A549 (cell line): Measurements from ENCODE around the gene TANGO2. TPM values are rescaled to one million over a fixed set of nuclear protein-coding genes. Genes with fewer than 3 reads are reported as not detected.

Source experiments
- ATAC-seq, 2 experiments: fragments of 200-7000 bp in 1 of 2; fragments of >200 bp in 1 of 2; cut with Nextera tagmentation in 1 of 2; cut with Tn5 transposase in 1 of 2; 3 replicates each; pipeline versions ENCODE4 v1.8.0 to v1.9.1; 2018 to 2020; ENCODE audit warnings: mild to moderate bottlenecking in 1 of 2, moderate library complexity in 1 of 2
- CTCF ChIA-PET: fragments of 300-600 bp; sonication (Branson Sonifier 250); formaldehyde crosslinking; extraction: SDS; loops from one replicate; lab custom pipeline; 2021; ENCODE audit warnings: antibody characterized with exemption, inconsistent platforms; lab: Yijun Ruan, JAX
- POLR2A ChIA-PET: fragments of 350-600 bp; formaldehyde crosslinking; extraction: SDS; loops from one replicate; lab custom pipeline; 2021; ENCODE audit warnings: antibody characterized with exemption, inconsistent platforms; lab: Yijun Ruan, JAX
- DNase-seq, 2 experiments: peaks; one replicate each; pipeline versions ENCODE4 v3.0.0 to v3.0.0-alpha.2; 2011 to 2016; ENCODE audit warnings: low read depth in 1 of 2, low spot score in 1 of 2
- FAIRE-seq: peaks from 2 replicates; lab custom pipeline; 2011; peaks lifted over from hg19 to GRCh38; lab: Jason Lieb, UNC
- H3K27ac ChIP-seq, 2 experiments: fragments of >200 bp; sonication (Bioruptor Twin); formaldehyde crosslinking; 3 replicates each; pipeline ENCODE4 v1.5.1; 2016 to 2017
- H3K4me1 ChIP-seq: fragments of >200 bp; sonication (Bioruptor Twin); formaldehyde crosslinking; 3 replicates; pipeline ENCODE4 v1.6.1; 2016
- H3K4me2 ChIP-seq: fragments of >200 bp; sonication (Bioruptor Twin); formaldehyde crosslinking; 3 replicates; pipeline ENCODE4 v1.6.1; 2016
- H3K4me3 ChIP-seq: fragments of >200 bp; sonication (Bioruptor Twin); formaldehyde crosslinking; 3 replicates; pipeline ENCODE4 v1.5.1; 2016
- H3K9me3 ChIP-seq: fragments of >200 bp; sonication (Bioruptor Twin); formaldehyde crosslinking; 3 replicates; pipeline ENCODE4 v1.6.1; 2016
- BHLHE40 ChIP-seq: IDR thresholded peaks from 2 replicates; pipeline ENCODE4 v1.6.1; 2012; ENCODE audit warnings: low read depth, low read length, inconsistent platforms
- CBX8 ChIP-seq: fragments of 200-600 bp; sonication (generic); IDR thresholded peaks from 2 replicates; pipeline ENCODE4 v1.6.1; 2016
- CEBPB ChIP-seq, 2 experiments: fragments of >200 bp in 1 of 2; sonication (Bioruptor Twin) in 1 of 2; formaldehyde crosslinking in 1 of 2; IDR thresholded peaks; 2 replicates each; pipeline ENCODE4 v1.6.1; 2012 to 2016
- CHD4 ChIP-seq: fragments of 200-600 bp; sonication (generic); IDR thresholded peaks from 2 replicates; pipeline ENCODE4 v1.6.1; 2016; ENCODE audit warnings: antibody characterized with exemption, mild to moderate bottlenecking, borderline replicate concordance
- E2F6 ChIP-seq: IDR thresholded peaks from 2 replicates; pipeline ENCODE4 v1.6.1; 2012; ENCODE audit warnings: low read depth, borderline replicate concordance
- EHF ChIP-seq: fragments of 250-450 bp; sonication (Bioruptor Pico); IDR thresholded peaks from 2 replicates; pipeline ENCODE4 v1.5.0; 2020; ENCODE audit warnings: mild to moderate bottlenecking
- EHMT2 ChIP-seq: fragments of 200-600 bp; sonication (generic); IDR thresholded peaks from 2 replicates; pipeline ENCODE4 v1.6.1; 2016; ENCODE audit warnings: antibody characterized with exemption, low read depth, mild to moderate bottlenecking, moderate library complexity
- FOSB ChIP-seq: fragments of 250-450 bp; sonication (Bioruptor Pico); IDR thresholded peaks from 2 replicates; pipeline ENCODE4 v1.5.0; 2020; ENCODE audit warnings: mild to moderate bottlenecking, moderate library complexity
- FOXS1 ChIP-seq: fragments of 250-450 bp; sonication (Bioruptor Pico); IDR thresholded peaks from 2 replicates; pipeline ENCODE4 v1.5.0; 2020; ENCODE audit warnings: mild to moderate bottlenecking, moderate library complexity
- HMGXB4 ChIP-seq: fragments of 250-450 bp; sonication (Bioruptor Pico); IDR thresholded peaks from 2 replicates; pipeline ENCODE4 v1.5.0; 2021; ENCODE audit warnings: mild to moderate bottlenecking, moderate library complexity, borderline replicate concordance
- HOXA7 ChIP-seq: fragments of 250-450 bp; sonication (Bioruptor Pico); IDR thresholded peaks from 2 replicates; pipeline ENCODE4 v1.5.0; 2020; ENCODE audit warnings: mild to moderate bottlenecking, moderate library complexity
- JUNB ChIP-seq: fragments of >200 bp; sonication (Bioruptor Twin); formaldehyde crosslinking; IDR thresholded peaks from 2 replicates; pipeline ENCODE4 v1.6.1; 2016
- KDM1A ChIP-seq: fragments of 200-600 bp; sonication (generic); IDR thresholded peaks from 2 replicates; pipeline ENCODE4 v1.6.1; 2016; ENCODE audit warnings: low read depth, mild to moderate bottlenecking
- MAFK ChIP-seq: fragments of 450-650 bp; IDR thresholded peaks from 2 replicates; pipeline ENCODE4 v1.6.1; 2014; ENCODE audit not compliant: partially characterized antibody
- MAZ ChIP-seq: fragments of 150-350 bp; IDR thresholded peaks from 2 replicates; pipeline ENCODE4 v1.6.1; 2014; ENCODE audit warnings: antibody characterized with exemption, low read depth, low read length, borderline replicate concordance
- NPAS2 ChIP-seq: fragments of 250-450 bp; sonication (Bioruptor Pico); IDR thresholded peaks from 2 replicates; pipeline ENCODE4 v1.8.0; 2022; ENCODE audit warnings: mild to moderate bottlenecking, moderate library complexity, borderline replicate concordance
- NR3C1 ChIP-seq: fragments of >200 bp; sonication (Bioruptor Twin); formaldehyde crosslinking; IDR thresholded peaks from 3 replicates; pipeline ENCODE4 v1.6.1; 2017
- PHF8 ChIP-seq: fragments of 200-600 bp; sonication (generic); IDR thresholded peaks from 2 replicates; pipeline ENCODE4 v1.6.1; 2016; ENCODE audit warnings: low read depth, mild to moderate bottlenecking, antibody characterized with exemption, moderate library complexity, borderline replicate concordance
- POLR2A ChIP-seq: IDR thresholded peaks from 2 replicates; pipeline ENCODE4 v1.6.1; 2012; ENCODE audit warnings: mild to moderate bottlenecking, low read length
- POLR2AphosphoS2 ChIP-seq: conservative IDR thresholded peaks from 2 replicates; pipeline ENCODE4 v1.6.1; 2012; ENCODE audit warnings: low read length, improper control_type of control experiment, inconsistent platforms
- RCOR1 ChIP-seq: fragments of 150-350 bp; IDR thresholded peaks from 2 replicates; pipeline ENCODE4 v1.6.1; 2014; ENCODE audit warnings: antibody characterized with exemption, low read length, low read depth
- SMC3 ChIP-seq: fragments of >200 bp; sonication (Bioruptor Twin); formaldehyde crosslinking; IDR thresholded peaks from 3 replicates; pipeline ENCODE4 v1.6.1; 2018; ENCODE audit warnings: inconsistent platforms
- USF2 ChIP-seq: fragments of 450-650 bp; IDR thresholded peaks from 2 replicates; pipeline ENCODE4 v1.6.1; 2014; ENCODE audit warnings: antibody characterized with exemption
- ZC3H11A ChIP-seq: fragments of 450-650 bp; IDR thresholded peaks from 2 replicates; pipeline ENCODE4 v1.6.1; 2014; ENCODE audit warnings: antibody characterized with exemption, mild to moderate bottlenecking
- WGBS: methylation state at CpG from one replicate; pipeline ENCODE4 v1.1.6; 2017; ENCODE audit errors: missing lambda C conversion rate; 5-methylcytosine and 5-hydroxymethylcytosine counted together
- polyA plus RNA-seq, 4 experiments: library from polyadenylated mRNA; depleted of rRNA in 3 of 4; stranded (reverse); fragments of >200 nt; fragmentation: RNase III in 1 of 4; extraction: RNeasy Plus Mini Kit Qiagen cat#74134 plus additional on column Dnase treatment in 1 of 4; gene quantifications; 2 replicates in 3 of 4; 3 replicates in 1 of 4; pipeline ENCODE4 v1.2.3, GENCODE V29; 2011 to 2017
- TF ChIP-seq, protein P1 (sequence below): fragments of 150-350 bp; IDR thresholded peaks from 2 replicates; pipeline ENCODE4 v1.6.1; 2014; ENCODE audit warnings: low read depth, mild to moderate bottlenecking, low read length

Gene TANGO2
- polyA plus RNA-seq, 2 of the 4 experiments (the other 2 are of a cell fraction) = 13.2 to 13.8 TPM

DNA sequence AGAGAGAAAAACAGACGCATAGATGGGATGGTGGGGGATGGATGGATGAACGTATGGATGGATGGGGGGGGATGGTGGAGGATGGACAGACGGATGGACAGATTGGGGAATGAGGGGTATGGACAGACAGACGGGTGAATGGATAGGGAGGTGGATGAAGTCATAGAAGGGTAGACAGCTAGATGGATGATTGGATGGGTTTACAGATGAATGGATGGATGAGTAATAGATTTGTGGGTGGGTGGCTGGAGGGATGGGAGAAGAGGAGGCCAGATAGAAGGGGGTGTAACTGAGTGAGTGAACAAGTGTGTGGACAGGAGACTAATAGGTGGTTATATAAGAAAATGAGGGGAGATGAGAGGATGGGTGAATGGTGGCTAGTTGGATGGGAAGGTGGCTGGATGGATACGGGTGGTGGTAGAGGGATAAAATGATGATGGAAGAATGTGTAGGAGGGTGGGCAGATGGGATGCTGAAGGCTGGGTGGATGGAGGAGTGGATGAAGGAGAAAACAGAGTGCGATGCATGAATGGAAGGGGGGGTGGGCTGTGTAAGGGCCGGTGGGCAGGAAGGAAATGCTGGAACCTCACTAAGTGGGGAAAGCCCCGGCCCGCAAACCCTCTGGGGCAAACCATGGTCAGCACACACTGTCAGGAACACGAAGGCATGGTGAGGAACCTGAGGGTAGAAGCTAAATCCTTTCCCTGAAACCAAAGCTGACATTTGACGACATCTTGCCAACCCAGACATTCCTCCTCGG, 25.9 kb upstream of the TANGO2 start:
- CTCF ChIA-PET = no interaction called here
- ATAC-seq = no peak
- no peaks in the 10 kb centered on the region for H3K9me3 ChIP-seq
- no peak overlapping the region for H3K4me3 ChIP-seq
- POLR2A ChIA-PET = no interaction called here
- 83% methylated on average over 12 of the region's 12 CpGs for WGBS
- H3K27ac ChIP-seq = no peak overlapping the region
- no peak for DNase-seq
- H3K4me1 ChIP-seq = no peaks in the 10 kb centered on the region
- TF ChIP-seq HOXA7 (CRISPR knock-in tag) (no peak), HMGXB4 (no peak), FOSB (CRISPR knock-in tag) (no peak), CBX8 (no peak), ZC3H11A (no peak), USF2 (no peak), CHD4 (no peak), POLR2AphosphoS2 (no peak), RCOR1 (no peak), SMC3 (no peak), PHF8 (no peak), NR3C1 (no peak), NPAS2 (CRISPR knock-in tag) (no peak), POLR2A (no peak), JUNB (no peak), FOXS1 (CRISPR knock-in tag) (no peak), CEBPB (IDR thresholded peaks at IDR 0.05) (no peak), MAZ (no peak), MAFK (no peak), EHMT2 (no peak)
- H3K4me2 ChIP-seq = no peak overlapping the region
- FAIRE-seq = no peak

GRCh38 chr22:19995611-19996339, 25.1 kb upstream of the TANGO2 start:
- ATAC-seq (no peak), DNase-seq (no peak), FAIRE-seq (no peak)
- no peaks in the 10 kb centered on the region for H3K4me1 ChIP-seq
- H3K9me3 ChIP-seq = no peaks in the 10 kb centered on the region
- ChIA-PET CTCF (no interaction called here), POLR2A (no interaction called here)
- TF ChIP-seq HOXA7 (CRISPR knock-in tag) (no peak), EHF (CRISPR knock-in tag) (no peak), FOXS1 (CRISPR knock-in tag) (no peak), BHLHE40 (no peak), MAZ (no peak), E2F6 (no peak), KDM1A (no peak)
- TF ChIP-seq, protein P1, sequence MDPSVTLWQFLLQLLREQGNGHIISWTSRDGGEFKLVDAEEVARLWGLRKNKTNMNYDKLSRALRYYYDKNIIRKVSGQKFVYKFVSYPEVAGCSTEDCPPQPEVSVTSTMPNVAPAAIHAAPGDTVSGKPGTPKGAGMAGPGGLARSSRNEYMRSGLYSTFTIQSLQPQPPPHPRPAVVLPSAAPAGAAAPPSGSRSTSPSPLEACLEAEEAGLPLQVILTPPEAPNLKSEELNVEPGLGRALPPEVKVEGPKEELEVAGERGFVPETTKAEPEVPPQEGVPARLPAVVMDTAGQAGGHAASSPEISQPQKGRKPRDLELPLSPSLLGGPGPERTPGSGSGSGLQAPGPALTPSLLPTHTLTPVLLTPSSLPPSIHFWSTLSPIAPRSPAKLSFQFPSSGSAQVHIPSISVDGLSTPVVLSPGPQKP = no peak
- H3K27ac ChIP-seq = no peak overlapping the region
- no peak overlapping the region for H3K4me2 ChIP-seq
- no peak overlapping the region for H3K4me3 ChIP-seq
- WGBS = 74% methylated on average over 14 of the region's 18 CpGs
